HCT116 (cell line): ENCODE data around the gene C10orf143. TPM values are rescaled to one million over a fixed set of nuclear protein-coding genes. Genes with fewer than 3 reads are reported as not detected.

Experiments
- ATAC-seq: fragments of 200-7000 bp; cut with Tn5 transposase; 2 replicates; pipeline ENCODE4 v1.9.1; 2020; ENCODE audit warnings: mild to moderate bottlenecking, moderate library complexity
- BruUV-seq: library from RNA; stranded (reverse); fragments of 400-500 nt; replicated peaks from 2 replicates; lab custom pipeline; 2021; lab: Mats Ljungman, UMichigan
- CTCF ChIA-PET: fragments of 300-600 bp; sonication (Branson Sonifier 250); formaldehyde crosslinking; loops from one replicate; lab custom pipeline; 2021; ENCODE audit warnings: antibody characterized with exemption; lab: Charles Lee
- POLR2A ChIA-PET: fragments of 300-600, 350-600 bp; sonication (Branson Sonifier 250); formaldehyde crosslinking; loops from one replicate; lab custom pipeline; 2021; ENCODE audit warnings: antibody characterized with exemption; lab: Charles Lee
- RAD21 ChIA-PET, 2 experiments: fragments of 300-600 bp; sonication (Branson Sonifier 250); formaldehyde crosslinking; loops; one replicate each; lab custom pipeline; 2023; ENCODE audit warnings: low total read pairs in 2 of 2; ENCODE audit not compliant: uncharacterized antibody in 2 of 2, unreplicated experiment in 2 of 2, low non-redundant PET in 1 of 2; lab: Charles Lee
- DNase-seq: peaks from one replicate; pipeline ENCODE4 v3.0.0-alpha.2; 2010; ENCODE audit warnings: low read depth, low spot score
- H2AFZ ChIP-seq: fragments of 200-600 bp; shearing (Covaris generic), sonication (generic); 2 replicates; pipeline ENCODE4 v1.6.1; 2017; ENCODE audit warnings: low read depth, mixed run types, mixed read lengths, antibody characterized with exemption, low read length; ENCODE audit not compliant: poor library complexity, severe bottlenecking
- H3K27ac ChIP-seq: 2 replicates; pipeline ENCODE4 v1.5.1; 2012; ENCODE audit warnings: low read depth, low read length
- H3K27me3 ChIP-seq: fragments of 200-600 bp; sonication (generic); 2 replicates; pipeline ENCODE4 v1.6.1; 2016; ENCODE audit warnings: mixed run types, low read length, mixed read lengths; ENCODE audit not compliant: insufficient read depth
- H3K36me3 ChIP-seq, 2 experiments: fragments of 200-500 bp in 1 of 2; fragments of 200-600 bp in 1 of 2; sonication (Bioruptor generic) in 1 of 2; sonication (generic) in 1 of 2; 2 replicates each; pipeline versions ENCODE4 v1.5.1 to v1.6.1; 2014 to 2016; ENCODE audit warnings: low read length in 2 of 2, inconsistent platforms in 1 of 2, mixed read lengths in 1 of 2, mixed run types in 1 of 2; ENCODE audit not compliant: insufficient read depth in 2 of 2, control insufficient read depth in 1 of 2
- H3K4me1 ChIP-seq, 2 experiments: fragments of 200-600 bp in 1 of 2; sonication (generic) in 1 of 2; 2 replicates each; pipeline versions ENCODE4 v1.5.1 to v1.6.1; 2012 to 2017; ENCODE audit warnings: low read length in 2 of 2, inconsistent platforms in 1 of 2, mild to moderate bottlenecking in 1 of 2, mixed read lengths in 1 of 2, mixed run types in 1 of 2, moderate library complexity in 1 of 2; ENCODE audit not compliant: insufficient read depth in 2 of 2, control insufficient read depth in 1 of 2
- H3K4me2 ChIP-seq: fragments of 200-600 bp; sonication (generic); 2 replicates; pipeline ENCODE4 v1.6.1; 2017; ENCODE audit warnings: mixed run types, low read length, mixed read lengths
- H3K4me3 ChIP-seq, 2 experiments: fragments of 200-600 bp in 1 of 2; sonication (generic) in 1 of 2; replicated peaks in 1 of 2; 2 replicates each; pipeline ENCODE4 v1.5.1; 2011 to 2016; ENCODE audit warnings: low read length in 2 of 2, control low read depth in 1 of 2, low read depth in 1 of 2, mild to moderate bottlenecking in 1 of 2, mixed read lengths in 1 of 2, mixed run types in 1 of 2
- H3K79me2 ChIP-seq: fragments of 200-600 bp; sonication (generic); 2 replicates; pipeline ENCODE4 v1.6.1; 2017; ENCODE audit warnings: mild to moderate bottlenecking, mixed run types, low read length, moderate library complexity, mixed read lengths; ENCODE audit not compliant: insufficient read depth
- H3K9ac ChIP-seq: fragments of 200-600 bp; sonication (generic); 2 replicates; pipeline ENCODE4 v1.6.1; 2016; ENCODE audit warnings: low read length, mixed read lengths
- H3K9me2 ChIP-seq: fragments of 200-600 bp; sonication (generic), shearing (Covaris generic); 2 replicates; pipeline ENCODE4 v1.6.1; 2017; ENCODE audit warnings: mixed run types, mild to moderate bottlenecking, moderate library complexity; ENCODE audit not compliant: insufficient read depth
- H3K9me3 ChIP-seq, 2 experiments: fragments of 200-500 bp in 1 of 2; fragments of 200-600 bp in 1 of 2; sonication (Bioruptor generic) in 1 of 2; sonication (generic) in 1 of 2; 2 replicates each; pipeline ENCODE4 v1.6.1; 2014 to 2017; ENCODE audit warnings: low read length in 2 of 2, mixed read lengths in 2 of 2, inconsistent platforms in 1 of 2, low read depth in 1 of 2, mild to moderate bottlenecking in 1 of 2, mixed run types in 1 of 2, moderate library complexity in 1 of 2; ENCODE audit not compliant: control insufficient read depth in 1 of 2, insufficient read depth in 1 of 2
- H4K20me1 ChIP-seq: fragments of 200-600 bp; sonication (generic), shearing (Covaris generic); 2 replicates; pipeline ENCODE4 v1.6.1; 2017; ENCODE audit warnings: mixed run types, mild to moderate bottlenecking, moderate library complexity; ENCODE audit not compliant: insufficient read depth
- EGR1 ChIP-seq: IDR thresholded peaks from 2 replicates; pipeline ENCODE4 v1.6.1; 2012; ENCODE audit warnings: low read depth
- ELF1 ChIP-seq: IDR thresholded peaks from 2 replicates; pipeline ENCODE4 v1.6.1; 2012; ENCODE audit warnings: low read depth, borderline replicate concordance
- EZH2 ChIP-seq: fragments of 200-600 bp; sonication (generic); IDR thresholded peaks from 2 replicates; pipeline ENCODE4 v1.6.1; 2017; ENCODE audit warnings: antibody characterized with exemption, mixed run types
- EZH2phosphoT487 ChIP-seq: fragments of 200-600 bp; IDR thresholded peaks from 2 replicates; pipeline ENCODE4 v1.6.1; 2018; ENCODE audit warnings: antibody characterized with exemption, borderline replicate concordance
- FOSL1 ChIP-seq: IDR thresholded peaks from 2 replicates; pipeline ENCODE4 v1.6.1; 2012; ENCODE audit warnings: low read depth
- JUND ChIP-seq: IDR thresholded peaks from 2 replicates; pipeline ENCODE4 v1.6.1; 2012
- SRF ChIP-seq: IDR thresholded peaks from 2 replicates; pipeline ENCODE4 v1.6.1; 2012; ENCODE audit warnings: low read depth
- ZFX ChIP-seq: fragments of 450-650 bp; IDR thresholded peaks from 2 replicates; pipeline ENCODE4 v1.6.1; 2017
- intact Hi-C: fragments of 100-400 bp; cut with micrococcal nuclease; formaldehyde crosslinking; loops from 2 replicates; pipeline ENCODE4 v1.10.0; 2022
- total RNA-seq: library from RNA; stranded (reverse); gene quantifications from one replicate; pipeline ENCODE4 v1.2.1, GENCODE V29; 2021; ENCODE audit not compliant: unreplicated experiment
- TF ChIP-seq, protein P1 (sequence below), 3 experiments: fragments of 200-600 bp in 1 of 3; sonication (generic) in 1 of 3; IDR thresholded peaks in 2 of 3; conservative IDR thresholded peaks in 1 of 3; 2 replicates each; pipeline ENCODE4 v1.5.1; 2012 to 2017; ENCODE audit warnings: low read depth in 2 of 3, low read length in 2 of 3, antibody characterized with exemption in 1 of 3, borderline replicate concordance in 1 of 3, control low read depth in 1 of 3, mild to moderate bottlenecking in 1 of 3, mixed read lengths in 1 of 3, mixed run types in 1 of 3, moderate library complexity in 1 of 3; ENCODE audit not compliant: insufficient read depth in 1 of 3
- TF ChIP-seq, protein P2 (sequence below): IDR thresholded peaks from 2 replicates; pipeline ENCODE4 v1.6.1; 2012; ENCODE audit warnings: low read depth
- TF ChIP-seq, protein P3 (sequence below): IDR thresholded peaks from 2 replicates; pipeline ENCODE4 v1.6.1; 2012

The C10orf143 gene
- total RNA-seq, 1 experiment from 2014 or later = 0.66 TPM

DNA sequence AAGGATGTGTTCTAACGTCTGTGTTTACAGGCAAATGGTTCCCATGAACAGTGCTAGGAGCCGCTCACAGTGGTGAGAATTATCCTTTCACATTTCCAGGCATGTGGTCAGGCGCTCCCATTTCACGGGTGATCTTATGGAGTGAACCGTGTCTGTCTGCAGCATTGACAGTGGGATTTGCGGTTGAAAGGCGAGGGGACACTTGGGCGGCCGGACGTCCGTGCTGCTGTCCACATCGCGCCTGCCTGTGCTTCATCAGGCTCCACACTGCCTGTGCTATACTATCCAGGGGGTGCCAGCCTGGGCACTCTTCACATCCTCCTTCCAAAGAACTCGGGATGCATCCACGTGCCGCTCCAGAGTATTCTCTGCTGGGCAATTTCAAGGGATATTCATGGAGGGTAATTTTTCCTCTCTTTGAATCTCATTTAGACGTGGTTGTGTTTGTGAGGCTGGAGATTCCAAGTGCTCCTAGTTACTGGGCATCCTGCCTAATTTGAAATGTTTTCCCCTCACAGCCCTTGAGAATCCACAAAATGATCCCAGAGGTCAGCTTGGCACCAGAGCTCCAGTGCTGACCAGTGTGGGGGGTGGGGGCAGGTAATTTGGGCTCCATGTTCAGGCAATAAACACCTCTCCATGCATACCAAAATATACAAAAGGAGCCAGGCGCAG is 84.7 kb downstream of the C10orf143 start:
- no peaks in the 10 kb centered on the region for H3K36me3 ChIP-seq
- no peak for DNase-seq
- ATAC-seq = no peak
- ChIA-PET POLR2A (no interaction called here), RAD21 (no interaction called here), CTCF (no interaction called here)
- H3K27ac ChIP-seq = no peak overlapping the region
- H3K9ac ChIP-seq = no peak overlapping the region
- H3K4me3 ChIP-seq = no peak overlapping the region
- H3K79me2 ChIP-seq = no peaks in the 10 kb centered on the region
- no peaks in the 10 kb centered on the region for H3K9me3 ChIP-seq
- intact Hi-C loops = no loop called here
- no peak for TF ChIP-seq EGR1
- TF ChIP-seq, protein P1, sequence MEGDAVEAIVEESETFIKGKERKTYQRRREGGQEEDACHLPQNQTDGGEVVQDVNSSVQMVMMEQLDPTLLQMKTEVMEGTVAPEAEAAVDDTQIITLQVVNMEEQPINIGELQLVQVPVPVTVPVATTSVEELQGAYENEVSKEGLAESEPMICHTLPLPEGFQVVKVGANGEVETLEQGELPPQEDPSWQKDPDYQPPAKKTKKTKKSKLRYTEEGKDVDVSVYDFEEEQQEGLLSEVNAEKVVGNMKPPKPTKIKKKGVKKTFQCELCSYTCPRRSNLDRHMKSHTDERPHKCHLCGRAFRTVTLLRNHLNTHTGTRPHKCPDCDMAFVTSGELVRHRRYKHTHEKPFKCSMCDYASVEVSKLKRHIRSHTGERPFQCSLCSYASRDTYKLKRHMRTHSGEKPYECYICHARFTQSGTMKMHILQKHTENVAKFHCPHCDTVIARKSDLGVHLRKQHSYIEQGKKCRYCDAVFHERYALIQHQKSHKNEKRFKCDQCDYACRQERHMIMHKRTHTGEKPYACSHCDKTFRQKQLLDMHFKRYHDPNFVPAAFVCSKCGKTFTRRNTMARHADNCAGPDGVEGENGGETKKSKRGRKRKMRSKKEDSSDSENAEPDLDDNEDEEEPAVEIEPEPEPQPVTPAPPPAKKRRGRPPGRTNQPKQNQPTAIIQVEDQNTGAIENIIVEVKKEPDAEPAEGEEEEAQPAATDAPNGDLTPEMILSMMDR (IDR thresholded peaks at IDR 0.05 in 2 of 3, conservative IDR thresholded peaks at IDR 0.05 in 1 of 3; ENCODE audit: borderline replicate concordance in 1 of 3, insufficient read depth in 1 of 3, low read depth in 2 of 3, low read length in 2 of 3) = no peak
- TF ChIP-seq JUND = no peak
- TF ChIP-seq, protein P2, sequence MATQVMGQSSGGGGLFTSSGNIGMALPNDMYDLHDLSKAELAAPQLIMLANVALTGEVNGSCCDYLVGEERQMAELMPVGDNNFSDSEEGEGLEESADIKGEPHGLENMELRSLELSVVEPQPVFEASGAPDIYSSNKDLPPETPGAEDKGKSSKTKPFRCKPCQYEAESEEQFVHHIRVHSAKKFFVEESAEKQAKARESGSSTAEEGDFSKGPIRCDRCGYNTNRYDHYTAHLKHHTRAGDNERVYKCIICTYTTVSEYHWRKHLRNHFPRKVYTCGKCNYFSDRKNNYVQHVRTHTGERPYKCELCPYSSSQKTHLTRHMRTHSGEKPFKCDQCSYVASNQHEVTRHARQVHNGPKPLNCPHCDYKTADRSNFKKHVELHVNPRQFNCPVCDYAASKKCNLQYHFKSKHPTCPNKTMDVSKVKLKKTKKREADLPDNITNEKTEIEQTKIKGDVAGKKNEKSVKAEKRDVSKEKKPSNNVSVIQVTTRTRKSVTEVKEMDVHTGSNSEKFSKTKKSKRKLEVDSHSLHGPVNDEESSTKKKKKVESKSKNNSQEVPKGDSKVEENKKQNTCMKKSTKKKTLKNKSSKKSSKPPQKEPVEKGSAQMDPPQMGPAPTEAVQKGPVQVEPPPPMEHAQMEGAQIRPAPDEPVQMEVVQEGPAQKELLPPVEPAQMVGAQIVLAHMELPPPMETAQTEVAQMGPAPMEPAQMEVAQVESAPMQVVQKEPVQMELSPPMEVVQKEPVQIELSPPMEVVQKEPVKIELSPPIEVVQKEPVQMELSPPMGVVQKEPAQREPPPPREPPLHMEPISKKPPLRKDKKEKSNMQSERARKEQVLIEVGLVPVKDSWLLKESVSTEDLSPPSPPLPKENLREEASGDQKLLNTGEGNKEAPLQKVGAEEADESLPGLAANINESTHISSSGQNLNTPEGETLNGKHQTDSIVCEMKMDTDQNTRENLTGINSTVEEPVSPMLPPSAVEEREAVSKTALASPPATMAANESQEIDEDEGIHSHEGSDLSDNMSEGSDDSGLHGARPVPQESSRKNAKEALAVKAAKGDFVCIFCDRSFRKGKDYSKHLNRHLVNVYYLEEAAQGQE = no peak
- TF ChIP-seq, protein P3, sequence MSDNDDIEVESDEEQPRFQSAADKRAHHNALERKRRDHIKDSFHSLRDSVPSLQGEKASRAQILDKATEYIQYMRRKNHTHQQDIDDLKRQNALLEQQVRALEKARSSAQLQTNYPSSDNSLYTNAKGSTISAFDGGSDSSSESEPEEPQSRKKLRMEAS = no peak
- no peak for TF ChIP-seq FOSL1
- TF ChIP-seq ZFX = no peak
- no peak for TF ChIP-seq EZH2
- TF ChIP-seq SRF = no peak
- TF ChIP-seq ELF1 = no peak
- TF ChIP-seq EZH2phosphoT487 = no peak
- H3K4me2 ChIP-seq = no peak overlapping the region
- no TSS peak for BruUV-seq
- H3K27me3 ChIP-seq = no peaks in the 10 kb centered on the region
- no peaks in the 10 kb centered on the region for H4K20me1 ChIP-seq
- no peaks in the 10 kb centered on the region for H3K4me1 ChIP-seq
- no peak overlapping the region for H2AFZ ChIP-seq
- H3K9me2 ChIP-seq = no peaks in the 10 kb centered on the region
